SK-N-SH (cell line): Measurements from ENCODE around the gene SGMS2.

Source experiments
- EP300 ChIP-seq, 2 experiments: IDR thresholded peaks; 2 replicates each; pipeline versions ENCODE4 v1.4.0 to v1.6.1; 2012; ENCODE audit warnings: borderline replicate concordance in 1 of 2, low read depth in 1 of 2, low read length in 1 of 2
- RCOR1 ChIP-seq: fragments of 150-350 bp; IDR thresholded peaks from 2 replicates; pipeline ENCODE4 v1.6.1; 2017; ENCODE audit warnings: antibody characterized with exemption, low read length
- TCF12 ChIP-seq: IDR thresholded peaks from 2 replicates; pipeline ENCODE4 v1.4.0; 2012
- TF ChIP-seq, protein P1 (sequence below): fragments of 200-600 bp; sonication (generic); IDR thresholded peaks from 2 replicates; pipeline ENCODE4 v1.6.1; 2017; ENCODE audit warnings: antibody characterized with exemption, mild to moderate bottlenecking, moderate library complexity

DNA sequence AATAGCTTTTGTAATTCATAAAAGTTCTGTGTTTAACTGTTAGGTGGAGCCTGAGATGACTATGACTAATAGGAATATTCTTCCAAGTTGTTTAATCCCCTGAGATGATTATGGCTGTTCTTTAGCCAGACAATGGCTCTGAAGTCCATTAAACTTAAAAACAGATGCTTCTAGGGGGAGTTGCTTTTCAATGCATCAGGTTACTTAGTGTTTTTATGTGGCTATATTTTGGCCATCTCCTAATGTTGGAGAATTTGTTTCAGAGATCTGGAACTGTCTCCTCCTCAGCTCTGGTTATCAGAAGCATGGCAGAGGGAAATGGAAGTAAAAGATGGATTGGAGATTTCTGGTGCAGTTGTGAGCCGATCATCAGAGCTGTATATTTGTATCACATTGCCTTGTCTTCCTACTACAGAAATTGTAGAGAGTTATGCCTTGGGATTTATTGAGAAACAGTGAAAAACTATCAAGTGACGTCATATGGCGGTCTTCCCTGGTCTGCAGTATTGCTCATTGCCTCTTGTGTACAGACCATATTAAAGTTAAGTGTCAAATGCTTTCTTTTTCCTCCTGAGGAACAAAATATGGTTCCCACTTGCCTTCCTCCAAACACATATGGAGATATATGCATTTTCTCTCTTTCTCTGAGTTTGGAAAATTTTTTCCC, 29.8 kb downstream of the SGMS2 start:
- TF ChIP-seq, protein P1, sequence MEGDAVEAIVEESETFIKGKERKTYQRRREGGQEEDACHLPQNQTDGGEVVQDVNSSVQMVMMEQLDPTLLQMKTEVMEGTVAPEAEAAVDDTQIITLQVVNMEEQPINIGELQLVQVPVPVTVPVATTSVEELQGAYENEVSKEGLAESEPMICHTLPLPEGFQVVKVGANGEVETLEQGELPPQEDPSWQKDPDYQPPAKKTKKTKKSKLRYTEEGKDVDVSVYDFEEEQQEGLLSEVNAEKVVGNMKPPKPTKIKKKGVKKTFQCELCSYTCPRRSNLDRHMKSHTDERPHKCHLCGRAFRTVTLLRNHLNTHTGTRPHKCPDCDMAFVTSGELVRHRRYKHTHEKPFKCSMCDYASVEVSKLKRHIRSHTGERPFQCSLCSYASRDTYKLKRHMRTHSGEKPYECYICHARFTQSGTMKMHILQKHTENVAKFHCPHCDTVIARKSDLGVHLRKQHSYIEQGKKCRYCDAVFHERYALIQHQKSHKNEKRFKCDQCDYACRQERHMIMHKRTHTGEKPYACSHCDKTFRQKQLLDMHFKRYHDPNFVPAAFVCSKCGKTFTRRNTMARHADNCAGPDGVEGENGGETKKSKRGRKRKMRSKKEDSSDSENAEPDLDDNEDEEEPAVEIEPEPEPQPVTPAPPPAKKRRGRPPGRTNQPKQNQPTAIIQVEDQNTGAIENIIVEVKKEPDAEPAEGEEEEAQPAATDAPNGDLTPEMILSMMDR: no peak
- TF ChIP-seq TCF12 (no peak), RCOR1 (no peak), EP300 (IDR thresholded peaks at IDR 0.05; ENCODE audit: borderline replicate concordance in 1 of 2, low read depth in 1 of 2, low read length in 1 of 2) (no peak)
